NCI-H510A (cell line): ENCODE measurements around the gene ERP27.

Source experiments
- DNase-seq: peaks from one replicate; lab custom pipeline; 2025; lab: John Stamatoyannopoulos, UW

The ERP27 gene

GRCh38 chr12:14938301-14938700, at the start of gene ERP27:
TSS of gene ERP27 (minus strand) at chr12:14938537. CDS start at chr12:14938508, 29 bp downstream.
- DNase-seq: no peak

- DNase-seq: no peak
These were observed 49.7 kb upstream of the ERP27 start for GRCh38 chr12:14988035-14988434.

- no peak for DNase-seq
These were observed 48.1 kb upstream of the ERP27 start for GRCh38 chr12:14986449-14986848.

GRCh38 chr12:14984766-14985285, 46.5 kb upstream of the ERP27 start:
- no peak for DNase-seq

- DNase-seq: no peak
These were observed 45.7 kb upstream of the ERP27 start for GRCh38 chr12:14984036-14984435.

- DNase-seq: no peak
These were observed 44.7 kb upstream of the ERP27 start for GRCh38 chr12:14982991-14983390.

GRCh38 chr12:14982562-14982961, 44.2 kb upstream of the ERP27 start:
- no peak for DNase-seq

- DNase-seq: no peak
These were observed 42.7 kb upstream of the ERP27 start for GRCh38 chr12:14981049-14981448.

- no peak for DNase-seq
These were observed 41.1 kb upstream of the ERP27 start for GRCh38 chr12:14979468-14979867.

GRCh38 chr12:14976658-14977057, 38.3 kb upstream of the ERP27 start:
- no peak for DNase-seq

GRCh38 chr12:14975457-14975856, 37.1 kb upstream of the ERP27 start:
- DNase-seq: no peak

- DNase-seq: no peak
These were observed 36.3 kb upstream of the ERP27 start for GRCh38 chr12:14974633-14975032.

- DNase-seq: no peak
These were observed 34.5 kb upstream of the ERP27 start, which contains the start of gene PDE6H for GRCh38 chr12:14972816-14973215. TSS of gene PDE6H (plus strand) at chr12:14973042. CDS start at chr12:14978013, 4,971 bp downstream.

GRCh38 chr12:14970473-14970872, 32.1 kb upstream of the ERP27 start:
- DNase-seq: no peak

GRCh38 chr12:14968478-14968877, 30.1 kb upstream of the ERP27 start:
- no peak for DNase-seq

- DNase-seq: no peak
These were observed 26.9 kb upstream of the ERP27 start for GRCh38 chr12:14965221-14965620.

- DNase-seq: no peak
These were observed 26.1 kb upstream of the ERP27 start for GRCh38 chr12:14964406-14964805.

- no peak for DNase-seq
These were observed 25.2 kb upstream of the ERP27 start for GRCh38 chr12:14963520-14963919.

- DNase-seq: no peak
These were observed 24.5 kb upstream of the ERP27 start for GRCh38 chr12:14962797-14963196.

- DNase-seq: no peak
These were observed 23.8 kb upstream of the ERP27 start for GRCh38 chr12:14962153-14962539.

- no peak for DNase-seq
These were observed 23.3 kb upstream of the ERP27 start, which contains the start of gene ARHGDIB for GRCh38 chr12:14961466-14962152. TSS of gene ARHGDIB (minus strand) at chr12:14961601. CDS start at chr12:14950712, 10,889 bp downstream.

- no peak for DNase-seq
These were observed 22.5 kb upstream of the ERP27 start for GRCh38 chr12:14960548-14961465.
